Activated CD4-positive, alpha-beta memory T cell treated with anti-CD3 and anti-CD28 coated beads, Interleukin-2, amount 10 ng/mL, durations not matched to agents 7 days and 5 days (primary cell): Measurements from ENCODE around the gene ABHD15. TPM values are rescaled to one million over a fixed set of nuclear protein-coding genes. Genes with fewer than 3 reads are reported as not detected.

Experiments used
- CTCF ChIA-PET: fragments of 350-600 bp; sonication (Branson Sonifier 250); formaldehyde crosslinking; loops from one replicate; lab custom pipeline; 2021; ENCODE audit warnings: antibody characterized with exemption, inconsistent platforms; lab: Charles Lee
- POLR2A ChIA-PET: fragments of 350-600 bp; sonication (Branson Sonifier 250); formaldehyde crosslinking; loops from one replicate; lab custom pipeline; 2021; ENCODE audit warnings: antibody characterized with exemption; lab: Charles Lee
- DNase-seq: peaks from one replicate; pipeline ENCODE4 v3.0.0-alpha.2; 2020
- H3K27ac Mint-ChIP-seq: one replicate; pipeline ENCODE4 v1.8.0; 2021; ENCODE audit warnings: mild to moderate bottlenecking, mixed read lengths
- H3K27me3 Mint-ChIP-seq: one replicate; pipeline ENCODE4 v1.8.0; 2021; ENCODE audit warnings: mixed read lengths
- H3K36me3 Mint-ChIP-seq: one replicate; pipeline ENCODE4 v1.8.0; 2021; ENCODE audit warnings: low read depth, mixed read lengths
- H3K4me1 Mint-ChIP-seq: one replicate; pipeline ENCODE4 v1.8.0; 2021; ENCODE audit warnings: mixed read lengths
- H3K4me3 Mint-ChIP-seq: one replicate; pipeline ENCODE4 v1.8.0; 2021; ENCODE audit warnings: mild to moderate bottlenecking, mixed read lengths
- H3K9me3 Mint-ChIP-seq: one replicate; pipeline ENCODE4 v1.8.0; 2021; ENCODE audit warnings: mixed read lengths
- total RNA-seq, 2 experiments: library from RNA; stranded (reverse); gene quantifications; one replicate each; pipeline ENCODE4 v1.2.3, GENCODE V29; 2021

Gene ABHD15
- total RNA-seq, 2 experiments from 2014 or later: 18.5 to 19.3 TPM

DNA sequence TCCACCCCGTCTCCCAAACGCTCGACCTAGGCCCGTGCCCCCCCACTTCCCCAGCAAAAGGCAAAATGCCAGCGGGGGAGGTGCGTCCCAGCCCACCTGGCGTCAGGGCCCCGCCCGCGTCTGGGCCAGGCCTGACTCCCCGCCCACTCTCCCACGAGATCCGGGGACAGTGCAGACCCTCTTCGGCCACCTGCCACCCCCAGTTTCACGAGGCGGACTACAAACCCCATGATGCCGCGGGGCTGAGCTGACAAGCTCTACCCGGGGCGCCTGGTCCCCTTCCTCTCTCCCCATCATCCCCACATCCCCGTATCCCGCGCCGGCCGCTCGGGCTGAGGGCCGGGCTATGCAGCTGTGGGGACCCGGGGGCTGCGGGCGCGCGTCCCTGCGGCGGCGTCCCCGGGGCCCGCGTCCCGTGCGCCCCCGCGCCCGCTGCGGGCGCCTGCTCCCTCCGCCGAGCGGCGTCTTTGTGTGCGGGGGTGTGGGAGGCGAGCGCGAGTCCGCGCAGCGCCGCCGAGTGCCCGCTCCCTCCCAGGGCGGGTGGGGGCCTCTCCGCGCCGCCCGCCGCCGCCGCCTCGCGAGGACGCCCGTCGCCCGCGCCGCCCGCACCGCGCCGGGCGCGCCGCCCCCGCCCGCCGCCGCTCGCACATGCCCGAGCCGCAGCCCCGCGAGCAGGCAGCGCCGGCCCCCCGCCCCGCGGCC lies 26.2 kb upstream of the ABHD15 start, which contains the start of gene ANKRD13B:
TSS of gene ANKRD13B (plus strand) at position 283 of the 702 bp plus-strand sequence. CDS start 490 bp downstream, outside the sequence.
- Mint-ChIP-seq H3K27ac (no peak within 1 kb of the TSS), H3K9me3 (no peaks in the 10 kb centered on the region), H3K4me1 (peaks cover 44% of the 10 kb centered on the region), H3K4me3 (peak within 1 kb of the TSS; percentile 70), H3K36me3 (no peaks in the 10 kb centered on the region), H3K27me3 (no peaks in the 10 kb centered on the region)
- peak; percentile 50 for DNase-seq
- CTCF ChIA-PET: interaction anchor here (0.7 to 4.8 kb wide), 12 partner anchors 12 to 223 kb away, joined by 3 to 75 read pairs (median 6); no protein-coding TSS in a partner anchor
- POLR2A ChIA-PET: interaction anchor here (0.9 to 4.5 kb wide), 6 partner anchors 13 to 338 kb away, joined by 3 to 89 read pairs (median 9); partner anchors contain the start of genes ABHD15 and TP53I13

DNA sequence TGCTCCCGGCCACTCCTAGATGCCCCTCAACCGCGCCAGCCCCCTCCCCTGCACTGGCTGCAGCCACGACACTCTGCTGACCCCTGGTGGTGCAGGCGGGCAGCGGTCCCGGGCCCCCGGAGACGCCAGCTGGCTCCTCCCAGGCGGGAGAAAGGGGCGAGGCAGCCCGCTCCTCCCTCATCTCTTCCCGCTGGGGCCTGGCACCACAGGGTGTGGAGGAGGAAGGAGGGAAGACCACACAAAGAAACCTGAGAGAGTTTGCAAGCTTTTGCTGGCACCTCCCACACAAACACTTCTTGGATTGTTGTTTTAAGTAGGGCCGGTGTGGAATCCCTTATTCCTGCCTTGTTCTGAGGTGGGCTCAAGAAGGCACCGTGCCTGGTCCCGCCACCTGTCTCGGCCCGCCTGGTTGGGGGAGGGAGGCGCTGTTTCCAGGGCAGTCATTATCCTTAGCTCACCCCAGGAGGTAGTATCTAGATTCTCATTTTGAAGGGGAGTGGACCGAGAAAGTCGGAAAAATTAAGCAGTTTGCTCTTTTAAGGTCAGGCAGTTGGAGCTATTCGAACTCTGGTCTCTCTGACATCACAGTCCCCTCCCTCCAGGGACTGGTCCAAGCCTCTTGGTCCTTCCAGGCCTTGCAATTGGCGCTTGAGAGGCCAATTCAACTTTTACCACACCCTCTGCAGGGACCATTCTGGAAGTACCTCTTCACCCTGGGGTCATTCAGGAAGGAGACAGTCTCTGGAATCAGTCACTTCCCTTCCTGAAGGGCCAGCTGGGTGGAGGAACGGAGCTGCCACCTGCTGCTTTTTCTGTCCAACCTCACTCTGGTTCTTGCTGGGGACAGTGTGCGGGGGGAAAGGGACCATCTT lies 25.1 kb upstream of the ABHD15 start:
- ChIA-PET POLR2A (interaction anchor here (0.7 to 4.5 kb wide), 10 partner anchors 10 to 1188 kb away, joined by 3 to 89 read pairs (median 4); partner anchors contain the start of genes ABHD15, SSH2 and TP53I13), CTCF (interaction anchor here (0.7 to 4.8 kb wide), 22 partner anchors 11 to 502 kb away, joined by 3 to 75 read pairs (median 4); no protein-coding TSS in a partner anchor)
- no peaks in the 10 kb centered on the region for H3K9me3 Mint-ChIP-seq
- peak overlapping the region; percentile 59 for H3K27ac Mint-ChIP-seq
- H3K4me3 Mint-ChIP-seq: peak overlapping the region; percentile 68
- H3K27me3 Mint-ChIP-seq: no peaks in the 10 kb centered on the region
- no peaks in the 10 kb centered on the region for H3K36me3 Mint-ChIP-seq
- H3K4me1 Mint-ChIP-seq: peaks cover 54% of the 10 kb centered on the region
- peak; percentile 83 for DNase-seq

DNA sequence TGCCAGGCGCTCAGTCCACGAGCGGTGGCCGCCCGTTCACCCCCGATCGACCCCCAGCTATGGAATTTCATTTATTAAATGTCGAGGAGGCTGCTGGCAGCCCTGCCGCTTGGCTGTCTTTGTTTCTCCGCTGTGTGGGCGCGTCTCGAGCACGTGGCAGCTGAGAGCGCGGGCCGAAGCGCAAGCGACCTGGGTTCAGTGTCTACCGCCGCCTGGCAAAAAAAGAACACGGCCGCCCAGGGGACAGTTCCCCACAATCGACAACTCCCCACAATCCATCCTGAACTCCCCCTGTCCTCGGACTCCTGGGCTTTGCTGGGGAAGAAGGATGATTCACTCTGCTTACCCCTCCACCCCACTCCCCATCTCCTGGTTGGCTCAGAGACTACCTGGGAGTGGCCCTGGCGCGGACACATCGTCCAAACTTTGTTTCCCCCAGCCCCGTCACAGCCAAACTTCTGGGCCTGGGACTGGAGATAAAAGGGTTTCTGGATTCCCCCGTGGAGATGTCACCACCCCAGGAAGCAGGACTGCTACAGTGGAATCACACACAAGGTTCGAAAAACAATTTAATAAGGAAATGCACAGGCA lies 24.4 kb upstream of the ABHD15 start:
- CTCF ChIA-PET: interaction anchor here (0.7 to 4.8 kb wide), 21 partner anchors 10 to 502 kb away, joined by 3 to 75 read pairs (median 4); partner anchors contain the start of genes ABHD15 and TP53I13
- Mint-ChIP-seq H3K27me3 (no peaks in the 10 kb centered on the region), H3K27ac (peak overlapping the region; percentile 59), H3K4me3 (peak overlapping the region; percentile 47), H3K9me3 (no peaks in the 10 kb centered on the region), H3K36me3 (no peaks in the 10 kb centered on the region), H3K4me1 (peaks cover 60% of the 10 kb centered on the region)
- POLR2A ChIA-PET: interaction anchor here (1.1 to 4.5 kb wide), 6 partner anchors 9 to 339 kb away, joined by 3 to 89 read pairs (median 9); partner anchors contain the start of genes ABHD15, SSH2 and TP53I13
- DNase-seq: no peak

DNA sequence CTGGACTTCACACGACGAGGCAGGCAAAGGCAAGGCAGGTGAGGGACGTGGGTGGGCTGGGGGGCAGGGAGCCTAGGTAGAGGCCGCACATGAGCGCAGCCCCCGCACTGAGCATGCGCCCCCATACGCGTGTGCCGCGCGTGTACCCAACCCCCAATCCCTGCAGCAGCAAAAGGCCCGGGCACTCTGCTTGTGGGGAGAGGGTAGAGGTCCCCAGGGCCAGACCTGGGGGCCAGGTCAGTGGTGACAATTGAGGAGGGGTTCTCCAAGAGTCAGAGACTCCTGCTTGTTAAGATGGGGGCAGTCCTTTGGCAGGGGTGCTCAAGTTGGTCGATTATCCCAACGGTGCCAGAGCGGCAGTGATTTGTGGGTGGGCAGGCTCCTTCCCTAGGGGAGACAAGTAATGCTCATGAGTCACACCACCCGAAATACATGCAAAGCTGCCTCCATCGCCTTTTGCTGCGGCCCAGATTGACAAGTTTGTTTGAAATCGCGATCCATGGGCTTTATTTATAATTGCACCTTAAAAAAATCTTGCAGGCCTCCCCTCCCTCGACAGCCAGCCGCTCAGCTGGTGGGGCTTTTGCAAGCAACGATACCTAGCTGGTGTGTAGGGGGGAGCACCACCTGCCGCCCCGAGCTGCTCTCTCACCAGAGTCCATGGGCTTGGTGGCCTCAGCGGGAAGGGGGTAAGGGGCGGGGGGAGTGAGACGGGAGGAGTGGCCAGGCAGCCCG lies 23.7 kb upstream of the ABHD15 start:
- CTCF ChIA-PET: interaction anchor here (0.7 to 4.8 kb wide), 12 partner anchors 10 to 476 kb away, joined by 3 to 75 read pairs (median 4); partner anchors contain the start of genes ABHD15 and TP53I13
- POLR2A ChIA-PET: interaction anchor here (1.1 to 4.5 kb wide), 6 partner anchors 8 to 339 kb away, joined by 3 to 89 read pairs (median 9); partner anchors contain the start of genes ABHD15, SSH2 and TP53I13
- Mint-ChIP-seq H3K4me1 (peaks cover 65% of the 10 kb centered on the region), H3K36me3 (no peaks in the 10 kb centered on the region), H3K27ac (peak overlapping the region; percentile 84), H3K27me3 (no peaks in the 10 kb centered on the region), H3K4me3 (peak overlapping the region; percentile 77), H3K9me3 (no peaks in the 10 kb centered on the region)
- no peak for DNase-seq

DNA sequence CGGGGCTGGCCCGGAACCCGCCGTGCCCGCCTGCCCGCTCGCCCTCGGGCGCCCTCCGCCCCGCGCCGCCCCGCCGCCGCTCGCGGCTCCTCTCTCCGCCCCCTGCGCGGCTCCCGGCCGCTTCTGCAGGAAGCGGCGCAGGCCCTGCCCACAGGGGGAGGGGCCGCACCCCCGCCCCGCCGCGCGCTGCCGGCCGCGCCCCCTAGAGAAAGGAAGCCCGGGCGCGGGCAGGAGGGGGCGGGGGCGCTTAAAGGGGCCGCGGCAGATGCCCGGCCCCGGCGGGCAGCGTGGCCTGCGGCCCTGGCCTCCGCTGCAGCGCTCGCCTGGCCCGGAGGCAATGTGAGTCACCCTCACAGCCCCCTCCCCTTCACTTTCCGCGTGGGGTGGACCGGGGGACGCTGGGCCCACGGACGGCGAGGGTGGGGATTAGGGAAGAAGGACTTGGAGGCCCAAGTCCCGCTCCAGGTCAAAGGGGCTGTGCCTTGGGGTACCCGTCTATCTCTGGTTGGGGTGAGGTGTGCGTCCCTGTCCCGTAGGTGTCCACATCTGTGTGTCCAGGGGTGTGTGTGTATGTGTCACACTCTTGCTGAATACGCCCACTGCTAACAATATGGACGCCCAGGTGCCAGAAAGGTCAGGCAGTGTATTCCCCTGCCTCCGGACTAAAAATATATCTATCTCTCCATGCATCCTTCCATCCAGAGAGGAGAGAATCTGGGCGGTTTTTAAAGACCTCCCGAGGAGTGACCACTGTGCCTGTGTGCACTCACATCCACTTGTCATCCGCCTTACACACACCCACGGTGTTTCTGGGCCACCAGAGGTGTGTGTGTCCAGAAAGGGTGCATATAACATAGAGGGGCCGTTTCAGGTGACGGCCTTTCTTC lies 22.9 kb upstream of the ABHD15 start, which contains the start of gene GIT1:
TSS of gene GIT1 (minus strand) at position 125 of the 887 bp plus-strand sequence. CDS start 270 bp downstream, outside the sequence.
- peak within 1 kb of the TSS; percentile 86 for H3K27ac Mint-ChIP-seq
- no peaks in the 10 kb centered on the region for H3K36me3 Mint-ChIP-seq
- peaks cover 72% of the 10 kb centered on the region for H3K4me1 Mint-ChIP-seq
- no peaks in the 10 kb centered on the region for H3K27me3 Mint-ChIP-seq
- H3K4me3 Mint-ChIP-seq: peak within 1 kb of the TSS; percentile 97
- ChIA-PET CTCF (interaction anchor here (2.7 to 4.8 kb wide), 5 partner anchors 9 to 220 kb away, joined by 8 to 75 read pairs (median 22); no protein-coding TSS in a partner anchor), POLR2A (interaction anchor here (1.4 to 4.9 kb wide), 5 partner anchors 17 to 341 kb away, joined by 7 to 61 read pairs (median 24); partner anchors contain the start of genes ABHD15, SSH2 and TP53I13)
- peak; percentile 88 for DNase-seq
- H3K9me3 Mint-ChIP-seq: no peaks in the 10 kb centered on the region

GRCh38 chr17:29588562-29589411 lies 21.9 kb upstream of the ABHD15 start:
- Mint-ChIP-seq H3K4me3 (peak overlapping the region; percentile 97), H3K27ac (peak overlapping the region; percentile 86), H3K9me3 (no peaks in the 10 kb centered on the region), H3K27me3 (no peaks in the 10 kb centered on the region), H3K4me1 (peaks cover 74% of the 10 kb centered on the region), H3K36me3 (peaks cover 1% of the 10 kb centered on the region)
- POLR2A ChIA-PET: interaction anchor here (0.9 to 4.9 kb wide), 8 partner anchors 12 to 342 kb away, joined by 3 to 61 read pairs (median 6); partner anchors contain the start of genes ABHD15, SSH2 and TP53I13
- CTCF ChIA-PET: interaction anchor here (0.6 to 2.7 kb wide), 8 partner anchors 10 to 325 kb away, joined by 3 to 19 read pairs (median 4); no protein-coding TSS in a partner anchor
- peak; percentile 53 for DNase-seq

GRCh38 chr17:29588017-29588561 lies 21.3 kb upstream of the ABHD15 start:
- DNase-seq: no peak
- Mint-ChIP-seq H3K36me3 (peaks cover 8% of the 10 kb centered on the region), H3K9me3 (no peaks in the 10 kb centered on the region), H3K4me3 (peak overlapping the region; percentile 97), H3K4me1 (peaks cover 80% of the 10 kb centered on the region), H3K27me3 (no peaks in the 10 kb centered on the region), H3K27ac (peak overlapping the region; percentile 86)
- ChIA-PET CTCF (interaction anchor here (0.6 to 2.7 kb wide), 8 partner anchors 9 to 326 kb away, joined by 3 to 19 read pairs (median 4); no protein-coding TSS in a partner anchor), POLR2A (interaction anchor here (0.9 to 4.9 kb wide), 8 partner anchors 11 to 343 kb away, joined by 3 to 61 read pairs (median 6); partner anchors contain the start of genes ABHD15, SSH2 and TP53I13)

DNA sequence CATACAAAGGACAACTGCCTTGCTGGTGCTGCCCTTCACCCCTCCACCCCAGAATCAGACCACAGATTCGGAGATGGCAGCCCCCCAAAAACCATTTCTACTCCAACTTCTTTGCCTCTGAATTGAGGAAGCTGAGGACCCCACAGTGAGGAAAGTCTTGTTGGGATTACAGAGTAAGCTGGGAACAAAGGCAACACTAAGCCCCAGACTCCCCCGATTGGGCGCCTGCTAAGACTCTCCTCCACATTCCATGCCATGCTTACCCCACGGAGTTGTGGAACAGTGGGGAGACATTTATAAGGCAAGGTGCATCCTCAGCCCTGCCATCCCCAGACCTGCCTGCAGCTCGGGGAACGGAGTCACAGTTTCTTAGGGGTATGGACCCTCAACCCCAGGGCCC lies 20.8 kb upstream of the ABHD15 start:
- H3K9me3 Mint-ChIP-seq: no peaks in the 10 kb centered on the region
- CTCF ChIA-PET: interaction anchor here (1.0 to 3.1 kb wide), 7 partner anchors 8 to 192 kb away, joined by 3 to 19 read pairs (median 6); no protein-coding TSS in a partner anchor
- peak overlapping the region; percentile 97 for H3K4me3 Mint-ChIP-seq
- peak overlapping the region; percentile 44 for H3K27ac Mint-ChIP-seq
- peaks cover 12% of the 10 kb centered on the region for H3K36me3 Mint-ChIP-seq
- no peak for DNase-seq
- POLR2A ChIA-PET: interaction anchor here (1.0 to 4.9 kb wide), 5 partner anchors 18 to 343 kb away, joined by 5 to 61 read pairs (median 8); partner anchors contain the start of genes ABHD15, SSH2 and TP53I13
- H3K4me1 Mint-ChIP-seq: peaks cover 77% of the 10 kb centered on the region
- no peaks in the 10 kb centered on the region for H3K27me3 Mint-ChIP-seq
